DMS114 treated with DMSO at 0.1 percent for 48 hours (cell line): ENCODE measurements around the gene SLC38A5.
"Not testable (repeated sequence)": the region's sequence is repeated elsewhere in the genome, so short reads cannot be mapped to it uniquely, and the experiment has no call there.

Source experiments
- DNase-seq: peaks from one replicate; lab custom pipeline; 2025; ENCODE audit not compliant: unreplicated experiment; lab: John Stamatoyannopoulos, UW

The SLC38A5 gene

GRCh38 chrX:48470110-48470832 is at the start of gene SLC38A5:
TSS of gene SLC38A5 (minus strand) at chrX:48470260. CDS start at chrX:48467924, 2,336 bp downstream.
- DNase-seq = no peak

- not testable (repeated sequence) for DNase-seq
These were observed 49.4 kb upstream of the SLC38A5 start for GRCh38 chrX:48519481-48519880.

GRCh38 chrX:48516987-48517386 is 46.9 kb upstream of the SLC38A5 start:
- DNase-seq = no peak

GRCh38 chrX:48516285-48516684 is 46.2 kb upstream of the SLC38A5 start:
- DNase-seq = no peak

DNA sequence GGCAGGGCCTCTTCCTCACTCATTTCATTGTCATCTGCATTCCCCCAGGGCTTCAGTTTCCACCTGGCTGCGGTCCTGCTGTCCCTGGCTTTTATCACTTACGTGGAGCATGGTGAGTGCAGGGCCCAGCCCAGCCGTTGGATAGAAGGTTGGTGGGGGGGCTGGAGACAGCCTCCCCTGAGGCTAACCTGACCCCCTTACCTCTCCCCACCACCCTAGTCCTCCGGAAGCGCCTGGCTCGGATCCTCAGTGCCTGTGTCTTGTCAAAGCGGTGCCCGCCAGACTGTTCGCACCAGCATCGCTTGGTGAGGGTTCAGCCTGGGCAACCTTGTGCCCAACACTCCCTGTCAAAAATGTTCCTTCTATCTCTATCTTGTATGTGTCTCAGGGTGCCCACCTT is 45.8 kb upstream of the SLC38A5 start:
- DNase-seq = no peak

DNA sequence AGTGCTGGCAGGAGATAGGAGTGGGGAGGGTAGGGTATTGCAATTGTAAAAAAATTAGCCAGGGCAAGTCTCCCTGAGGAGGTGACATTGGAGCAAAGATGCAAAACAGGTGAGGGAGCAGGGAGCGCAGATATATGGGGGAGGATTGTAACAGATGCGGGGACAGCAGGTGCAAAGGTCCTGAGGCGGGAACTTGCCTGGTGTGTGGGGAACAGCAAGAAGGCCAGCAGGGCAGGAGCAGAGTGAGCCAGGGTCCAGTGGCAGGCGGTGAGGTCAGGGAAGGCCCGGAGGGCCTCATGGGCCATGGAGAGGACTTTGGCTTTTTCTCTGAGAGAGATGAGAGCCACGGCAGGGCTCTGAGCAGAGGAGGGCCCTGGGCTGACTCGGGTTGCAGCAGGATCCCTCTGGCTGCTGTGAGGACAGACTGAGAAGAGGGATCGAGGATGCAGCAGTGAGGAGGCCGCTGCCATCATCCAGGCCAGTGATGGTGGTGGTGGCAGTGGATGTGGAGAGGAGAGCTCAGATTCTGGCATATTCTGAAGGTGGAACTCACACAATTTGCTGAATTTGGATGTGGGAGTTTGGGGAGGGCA is 44.9 kb upstream of the SLC38A5 start:
- no peak for DNase-seq

DNA sequence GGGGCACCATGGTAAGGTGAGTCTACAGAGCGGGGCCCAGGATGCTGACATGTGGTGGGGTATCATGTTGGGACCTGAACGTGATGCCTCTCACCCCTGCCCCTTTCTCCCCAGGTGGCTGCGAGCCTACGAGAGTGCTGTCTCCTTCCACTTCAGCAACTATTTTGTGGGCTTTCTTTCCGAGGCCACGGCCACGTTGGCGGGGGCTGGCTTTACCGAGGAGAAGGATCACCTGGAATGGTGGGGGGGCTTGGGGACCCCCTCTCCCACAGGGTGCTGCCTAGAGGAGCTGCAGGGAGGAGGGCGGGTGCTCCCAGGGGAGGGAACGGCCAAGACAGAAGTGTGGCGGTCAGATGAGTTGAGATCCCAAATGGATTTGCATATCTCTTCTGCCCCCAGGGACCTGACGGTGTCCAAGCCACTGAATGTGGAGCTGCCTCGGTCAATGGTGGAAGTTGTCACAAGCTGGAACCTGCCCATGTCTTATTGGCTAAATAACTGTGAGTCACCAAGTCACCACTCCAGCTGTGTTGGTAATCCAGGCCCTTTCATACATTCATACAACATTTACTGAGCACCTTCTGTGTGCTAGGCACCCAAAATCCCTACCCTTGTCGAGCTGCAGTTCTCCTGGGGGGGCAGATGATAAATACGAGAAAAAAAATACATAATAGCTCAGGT is 44.2 kb upstream of the SLC38A5 start:
- no peak for DNase-seq

- no peak for DNase-seq
These were observed 43.6 kb upstream of the SLC38A5 start for GRCh38 chrX:48513670-48514069.

GRCh38 chrX:48512371-48512935 is 42.4 kb upstream of the SLC38A5 start:
- no peak for DNase-seq

- DNase-seq = no peak
These were observed 41.5 kb upstream of the SLC38A5 start for GRCh38 chrX:48511560-48511959.

GRCh38 chrX:48509619-48510018 is 39.6 kb upstream of the SLC38A5 start:
- no peak for DNase-seq

DNA sequence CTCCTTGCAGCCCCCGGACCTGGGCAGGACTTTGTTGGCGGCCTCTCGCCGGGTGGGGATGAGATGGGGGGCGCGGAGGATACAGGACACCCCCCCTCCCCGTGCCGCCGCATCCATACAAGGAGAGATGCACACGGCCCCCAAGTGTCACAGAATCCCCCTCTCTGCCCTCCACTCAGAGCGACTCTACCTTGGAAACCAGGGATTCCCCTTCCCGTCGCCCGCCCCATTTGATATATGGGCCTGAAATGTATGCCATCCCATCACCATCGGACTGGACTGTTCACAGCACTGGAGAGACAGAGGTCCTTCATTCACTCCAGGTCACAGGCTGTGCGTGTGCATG is 39.2 kb upstream of the SLC38A5 start:
- DNase-seq = no peak

GRCh38 chrX:48508400-48509244 is 38.6 kb upstream of the SLC38A5 start, which contains the start of gene PORCN:
TSS of gene PORCN (plus strand) at chrX:48508992. CDS start at chrX:48509821, 829 bp downstream.
- DNase-seq = peak; percentile 23

DNA sequence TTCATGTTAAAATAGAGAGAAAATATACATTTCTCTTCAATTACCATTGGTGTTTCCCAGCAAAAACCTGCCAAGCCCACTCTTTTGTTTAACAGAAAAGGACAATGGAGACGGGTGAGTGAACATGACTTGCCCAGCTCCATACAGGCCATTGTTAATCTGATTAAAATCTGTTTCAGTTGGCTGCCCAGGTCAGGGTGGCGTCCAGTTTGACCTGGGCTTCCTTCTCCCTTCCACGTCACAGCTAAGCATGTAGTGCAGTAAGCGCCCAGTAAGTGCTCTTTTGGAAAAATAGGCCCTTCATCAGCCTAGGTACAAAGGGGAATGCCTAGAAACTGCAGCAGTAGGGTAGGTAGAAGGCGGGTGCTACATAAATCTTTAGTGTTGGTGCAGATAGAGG is 37.2 kb upstream of the SLC38A5 start:
- DNase-seq = no peak

GRCh38 chrX:48505481-48505880 is 35.4 kb upstream of the SLC38A5 start:
- no peak for DNase-seq

GRCh38 chrX:48504261-48504660 is 34.2 kb upstream of the SLC38A5 start:
- DNase-seq = no peak

DNA sequence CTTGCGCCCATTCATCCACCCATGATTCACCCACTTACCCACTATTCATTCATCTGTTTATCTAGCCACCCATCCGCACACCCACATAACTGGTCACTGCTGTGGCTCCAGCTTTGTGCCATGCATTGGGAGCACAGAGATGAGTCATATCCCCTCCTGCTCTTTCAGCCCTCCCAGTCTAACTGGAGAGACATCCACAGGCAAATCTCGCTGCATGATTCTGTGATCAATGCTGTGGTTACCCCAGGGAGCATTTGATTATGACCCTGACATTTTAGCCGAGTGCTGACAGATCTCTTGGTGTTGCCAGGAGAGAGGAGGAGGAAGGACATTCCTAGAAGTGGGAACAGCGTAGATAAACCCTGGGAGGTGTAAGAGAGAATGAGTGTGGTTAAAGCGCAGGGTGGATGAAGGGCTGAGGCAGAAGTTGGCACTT is 28.3 kb upstream of the SLC38A5 start:
- DNase-seq = no peak

DNA sequence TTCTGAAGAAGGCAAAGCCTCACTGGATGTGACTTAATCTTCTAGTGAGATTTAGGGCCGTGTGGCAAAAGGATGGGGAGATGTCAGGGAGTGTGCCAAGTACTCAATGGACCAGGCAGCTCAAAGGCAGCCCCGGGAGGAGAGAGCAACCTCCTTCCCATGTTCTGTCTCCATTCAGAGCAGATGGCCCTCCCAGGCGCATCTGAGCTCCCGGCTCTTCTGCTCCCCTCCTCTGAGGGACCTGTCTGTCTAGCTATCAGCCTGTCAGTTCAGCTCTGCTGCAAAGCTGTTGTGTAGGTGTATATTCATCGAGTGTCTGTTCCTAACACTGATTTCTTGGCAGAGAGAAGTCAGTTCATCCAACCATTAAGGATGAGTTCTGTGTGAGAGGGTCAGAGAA is 27.8 kb upstream of the SLC38A5 start:
- no peak for DNase-seq

GRCh38 chrX:48496660-48497059 is 26.6 kb upstream of the SLC38A5 start:
- no peak for DNase-seq

GRCh38 chrX:48493890-48494364 is 23.9 kb upstream of the SLC38A5 start:
- DNase-seq = no peak
